ENCODE results near the gene MCM7. TPM values are rescaled to one million over a fixed set of nuclear protein-coding genes. Genes with fewer than 3 reads are reported as not detected.

Gene MCM7
- total and polyA plus RNA-seq, 2 of the 4 experiments (the other 2 are of a cell fraction): 104 to 137 TPM

DNA sequence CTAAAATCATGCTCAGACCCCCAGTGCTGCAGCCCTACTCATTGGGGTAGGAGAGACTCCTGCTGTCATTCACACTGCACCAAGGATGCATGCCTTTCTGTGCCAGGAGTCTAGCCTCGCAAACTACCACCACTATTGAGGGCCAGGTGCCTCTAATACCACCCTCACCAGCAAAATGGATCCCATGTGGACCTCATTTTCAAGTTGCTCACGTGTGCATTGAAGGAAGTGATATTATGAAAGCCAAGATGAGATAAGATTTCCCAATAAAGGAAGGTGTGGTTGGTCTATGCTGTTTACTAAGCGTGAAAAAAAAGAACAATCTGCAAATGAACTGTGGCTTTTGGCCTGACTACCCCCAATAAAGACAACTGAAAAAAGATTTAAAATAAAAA lies 40.4 kb upstream of the MCM7 start:
- no peak overlapping the region for H3K18ac ChIP-seq (ENCODE audit: low read depth, low read length)
- no peak overlapping the region for H3K56ac ChIP-seq (ENCODE audit: extremely low read depth, insufficient read depth, low read length)
- ATAC-seq (ENCODE audit: low read depth) (no peak), DNase-seq (no peak)
- no peak overlapping the region for H3K4ac ChIP-seq (ENCODE audit: low read depth, low read length)
- POLR2A ChIA-PET (ENCODE audit: unreplicated experiment): no interaction called here
- no CpG with 5 or more reads among the region's 3 CpGs for WGBS, 2 experiments (ENCODE audit: extremely low coverage in 2 of 2, insufficient read length in 1 of 2)
- H3K27ac ChIP-seq (ENCODE audit: insufficient read depth, low read length): no peak overlapping the region
- H3K4me1 ChIP-seq (ENCODE audit: control insufficient read depth, insufficient read depth, low read length): no peaks in the 10 kb centered on the region
- H2AFZ ChIP-seq (replicated peaks; ENCODE audit: low read length, poor library complexity): peak overlapping the region; percentile 33
- H2BK5ac ChIP-seq (ENCODE audit: low read depth, low read length, poor library complexity, severe bottlenecking): no peak overlapping the region
- no peak overlapping the region for H4K91ac ChIP-seq (ENCODE audit: insufficient read depth, low read depth, low read length)
- BruUV-seq (replicated peaks): no TSS peak
- H4K8ac ChIP-seq (ENCODE audit: low read depth in 2 of 2, low read length in 2 of 2): no peak overlapping the region
- intact Hi-C loops (cut with micrococcal nuclease): no loop called here
- no peak overlapping the region for H2BK120ac ChIP-seq (ENCODE audit: low read depth, low read length)
- H3K36me3 ChIP-seq (ENCODE audit: control insufficient read depth, insufficient read depth, low read length): no peaks in the 10 kb centered on the region
- no peaks in the 10 kb centered on the region for H3K9me3 ChIP-seq (ENCODE audit: control insufficient read depth, insufficient read depth, low read length)
- H3K27me3 ChIP-seq (ENCODE audit: control insufficient read depth, insufficient read depth, low read length): no peaks in the 10 kb centered on the region
- no peaks in the 10 kb centered on the region for H3K9me1 ChIP-seq (ENCODE audit: insufficient read depth, low read length)
- in situ Hi-C loops (cut with MboI; ENCODE audit: low sequenced_read_pairs): no loop called here
- CTCF ChIA-PET: interaction anchor here (0.9 kb wide), 1 partner anchor 10 kb away, joined by 3 read pairs; no protein-coding TSS in a partner anchor
- H3K9ac ChIP-seq (ENCODE audit: low read depth, low read length): no peak overlapping the region
- H4K5ac ChIP-seq (ENCODE audit: low read depth, low read length): no peak overlapping the region
- no peak overlapping the region for H2AK9ac ChIP-seq (replicated peaks; ENCODE audit: low read depth, low read length, poor library complexity)
- H3K14ac ChIP-seq (replicated peaks; ENCODE audit: low read depth, low read length): no peak overlapping the region
- no peaks in the 10 kb centered on the region for H4K20me1 ChIP-seq (ENCODE audit: insufficient read depth, low read length)
- no peak overlapping the region for H2BK15ac ChIP-seq (ENCODE audit: low read depth, low read length)
- dilution Hi-C loops (cut with HindIII; ENCODE audit: low sequenced_read_pairs, unreplicated experiment): no loop called here
- H3K79me1 ChIP-seq (ENCODE audit: low read depth in 1 of 2, low read length in 2 of 2): no peaks in the 10 kb centered on the region
- H3K23ac ChIP-seq (ENCODE audit: low read depth, low read length): no peak overlapping the region
- no peak overlapping the region for H3K4me2 ChIP-seq (ENCODE audit: low read depth, low read length)
- H2AK5ac ChIP-seq (ENCODE audit: low read depth, low read length): no peak overlapping the region
- H2BK20ac ChIP-seq (ENCODE audit: low read depth, low read length): no peak overlapping the region
- TF ChIP-seq RAD21 (IDR thresholded peaks at IDR 0.05; ENCODE audit: low read length): no peak
- no peak for TF ChIP-seq SMC3 (IDR thresholded peaks at IDR 0.05; ENCODE audit: low read depth, low read length)
- no peak for TF ChIP-seq CEBPB (IDR thresholded peaks at IDR 0.05; ENCODE audit: low read depth, low read length)
- TF ChIP-seq RFX5 (IDR thresholded peaks at IDR 0.05; ENCODE audit: low read depth, low read length): no peak
- TF ChIP-seq MAFK (IDR thresholded peaks at IDR 0.05; ENCODE audit: low read depth, low read length): no peak
- TF ChIP-seq, protein P1, sequence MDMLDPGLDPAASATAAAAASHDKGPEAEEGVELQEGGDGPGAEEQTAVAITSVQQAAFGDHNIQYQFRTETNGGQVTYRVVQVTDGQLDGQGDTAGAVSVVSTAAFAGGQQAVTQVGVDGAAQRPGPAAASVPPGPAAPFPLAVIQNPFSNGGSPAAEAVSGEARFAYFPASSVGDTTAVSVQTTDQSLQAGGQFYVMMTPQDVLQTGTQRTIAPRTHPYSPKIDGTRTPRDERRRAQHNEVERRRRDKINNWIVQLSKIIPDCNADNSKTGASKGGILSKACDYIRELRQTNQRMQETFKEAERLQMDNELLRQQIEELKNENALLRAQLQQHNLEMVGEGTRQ (IDR thresholded peaks at IDR 0.05; ENCODE audit: low read depth, low read length): no peak
- TF ChIP-seq, protein P2, sequence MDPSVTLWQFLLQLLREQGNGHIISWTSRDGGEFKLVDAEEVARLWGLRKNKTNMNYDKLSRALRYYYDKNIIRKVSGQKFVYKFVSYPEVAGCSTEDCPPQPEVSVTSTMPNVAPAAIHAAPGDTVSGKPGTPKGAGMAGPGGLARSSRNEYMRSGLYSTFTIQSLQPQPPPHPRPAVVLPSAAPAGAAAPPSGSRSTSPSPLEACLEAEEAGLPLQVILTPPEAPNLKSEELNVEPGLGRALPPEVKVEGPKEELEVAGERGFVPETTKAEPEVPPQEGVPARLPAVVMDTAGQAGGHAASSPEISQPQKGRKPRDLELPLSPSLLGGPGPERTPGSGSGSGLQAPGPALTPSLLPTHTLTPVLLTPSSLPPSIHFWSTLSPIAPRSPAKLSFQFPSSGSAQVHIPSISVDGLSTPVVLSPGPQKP (IDR thresholded peaks at IDR 0.05; ENCODE audit: borderline replicate concordance, low read depth, low read length): no peak
- TF ChIP-seq RCOR1 (IDR thresholded peaks at IDR 0.05; ENCODE audit: insufficient replicate concordance, low read length): no peak
- no peak for TF ChIP-seq CHD1 (IDR thresholded peaks at IDR 0.05; ENCODE audit: low read depth, low read length)
- TF ChIP-seq NFE2L2 (IDR thresholded peaks at IDR 0.05; ENCODE audit: low read depth, low read length): no peak
- TF ChIP-seq POLR2A (IDR thresholded peaks at IDR 0.05; ENCODE audit: low read depth, low read length): no peak
- TF ChIP-seq MAZ (IDR thresholded peaks at IDR 0.05; ENCODE audit: borderline replicate concordance, low read depth, low read length): no peak
- TF ChIP-seq, protein P3, sequence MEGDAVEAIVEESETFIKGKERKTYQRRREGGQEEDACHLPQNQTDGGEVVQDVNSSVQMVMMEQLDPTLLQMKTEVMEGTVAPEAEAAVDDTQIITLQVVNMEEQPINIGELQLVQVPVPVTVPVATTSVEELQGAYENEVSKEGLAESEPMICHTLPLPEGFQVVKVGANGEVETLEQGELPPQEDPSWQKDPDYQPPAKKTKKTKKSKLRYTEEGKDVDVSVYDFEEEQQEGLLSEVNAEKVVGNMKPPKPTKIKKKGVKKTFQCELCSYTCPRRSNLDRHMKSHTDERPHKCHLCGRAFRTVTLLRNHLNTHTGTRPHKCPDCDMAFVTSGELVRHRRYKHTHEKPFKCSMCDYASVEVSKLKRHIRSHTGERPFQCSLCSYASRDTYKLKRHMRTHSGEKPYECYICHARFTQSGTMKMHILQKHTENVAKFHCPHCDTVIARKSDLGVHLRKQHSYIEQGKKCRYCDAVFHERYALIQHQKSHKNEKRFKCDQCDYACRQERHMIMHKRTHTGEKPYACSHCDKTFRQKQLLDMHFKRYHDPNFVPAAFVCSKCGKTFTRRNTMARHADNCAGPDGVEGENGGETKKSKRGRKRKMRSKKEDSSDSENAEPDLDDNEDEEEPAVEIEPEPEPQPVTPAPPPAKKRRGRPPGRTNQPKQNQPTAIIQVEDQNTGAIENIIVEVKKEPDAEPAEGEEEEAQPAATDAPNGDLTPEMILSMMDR (conservative IDR thresholded peaks at IDR 0.05; ENCODE audit: low read depth, low read length): no peak
- TF ChIP-seq FOS (IDR thresholded peaks at IDR 0.05; ENCODE audit: low read depth, low read length): no peak
- TF ChIP-seq MXI1 (IDR thresholded peaks at IDR 0.05; ENCODE audit: borderline replicate concordance, low read depth, low read length): no peak
- TF ChIP-seq BHLHE40 (IDR thresholded peaks at IDR 0.05; ENCODE audit: low read depth, low read length): no peak
- no peak overlapping the region for H3K4me3 ChIP-seq (ENCODE audit: insufficient read depth, low read depth, low read length)
